Heart left ventricle (tissue), 16 donors: ENCODE data around the gene GTF2I. TPM values are rescaled to one million over a fixed set of nuclear protein-coding genes. Genes with fewer than 3 reads are reported as not detected.
"Not testable (repeated sequence)": the region's sequence is repeated elsewhere in the genome, so short reads cannot be mapped to it uniquely, and the experiment has no call there.

Experiments
- ATAC-seq, 4 donors: fragments of 200-7000 bp; cut with Tn5 transposase; one replicate each; pipeline ENCODE4 v1.9.1; 2020 to 2022; ENCODE audit warnings: moderate library complexity in 4 of 4, mild to moderate bottlenecking in 3 of 4, moderate number of reproducible peaks in 1 of 4
- DNase-seq, 5 donors: peaks; one replicate each; pipeline ENCODE4 v3.0.0-alpha.2; 2020
- H3K27ac ChIP-seq, 12 donors: fragments of 200-600 bp; sonication (generic) in 4 of 12; one replicate each; pipeline versions ENCODE4 v1.5.0 to v1.8.0; 2016 to 2022; ENCODE audit warnings: mild to moderate bottlenecking in 2 of 12
- H3K27me3 ChIP-seq, 9 donors: fragments of 200-600 bp; sonication (generic) in 2 of 9; one replicate each; pipeline versions ENCODE4 v1.5.1 to v1.8.0; 2016 to 2022; ENCODE audit warnings: mild to moderate bottlenecking in 3 of 9
- H3K36me3 ChIP-seq, 9 donors: fragments of 200-600 bp; sonication (generic) in 2 of 9; one replicate each; pipeline versions ENCODE4 v1.5.0 to v1.8.0; 2018 to 2022; ENCODE audit warnings: mild to moderate bottlenecking in 2 of 9
- H3K4me1 ChIP-seq, 12 donors: fragments of 200-600 bp; sonication (generic) in 4 of 12; one replicate each; pipeline versions ENCODE4 v1.5.0 to v1.8.0; 2016 to 2022; ENCODE audit warnings: mild to moderate bottlenecking in 3 of 12
- H3K4me3 ChIP-seq, 12 donors: fragments of 200-600 bp; sonication (generic) in 4 of 12; one replicate each; pipeline versions ENCODE4 v1.5.0 to v1.8.0; 2017 to 2022; ENCODE audit warnings: mild to moderate bottlenecking in 9 of 12, moderate library complexity in 4 of 12
- H3K9me3 ChIP-seq, 12 donors: fragments of 200-600 bp; sonication (generic) in 4 of 12; one replicate each; pipeline versions ENCODE4 v1.5.0 to v1.8.0; 2016 to 2022; ENCODE audit warnings: mild to moderate bottlenecking in 1 of 12
- POLR2A ChIP-seq, 2 donors: fragments of 450-650 bp; IDR thresholded peaks; one replicate each; pipeline ENCODE4 v1.6.1; 2017; ENCODE audit warnings: antibody characterized with exemption in 2 of 2, mild to moderate bottlenecking in 2 of 2, moderate library complexity in 2 of 2
- WGBS, 4 donors: extraction: QIAGEN DNeasy Blood & Tissue Kit in 2 of 4; methylation state at CpG; one replicate each; pipeline versions ENCODE4 v1.1.5 to v1.1.7; 2013 to 2018; 5-methylcytosine and 5-hydroxymethylcytosine counted together
- intact Hi-C, 10 donors: fragments of 100-400 bp; cut with DNase I; formaldehyde crosslinking; loops; one replicate each; pipeline versions ENCODE4 v1.11.1 to v1.14.2; 2022
- polyA plus RNA-seq, 2 donors: library from polyadenylated mRNA; stranded (reverse); fragments of 200-250 nt; gene quantifications; one replicate each; pipeline ENCODE4 v1.2.3, GENCODE V29; 2013
- total RNA-seq, 9 donors: library from RNA; depleted of rRNA in 2 of 9; stranded (reverse); fragments of >200 nt in 2 of 9; fragmentation: NEBNext Ultra II Directional in 3 of 9; extraction: Animal tissue kit (Norgen Biotek cat#: 25700) in 3 of 9; gene quantifications; one replicate each; pipeline versions ENCODE4 v1.1.0 to v1.2.4, GENCODE V29; 2016 to 2023
- TF ChIP-seq, protein P1 (sequence below), 12 donors: fragments of 200-600 bp; sonication (generic) in 4 of 12; IDR thresholded peaks; one replicate each; pipeline versions ENCODE4 v1.5.0 to v1.8.0; 2018 to 2022; ENCODE audit warnings: antibody characterized with exemption in 12 of 12, mild to moderate bottlenecking in 5 of 12
- donor health status: ischemic (EF 13 %, LVEDD 7.1; RV severe dilation, severe dysfunction).
- donor health status: healthy with polysubstance abuse.
- donor health status: DM: no; HTN: yes; CAD: no.
- donor health status: DM: no; HTN: no; CAD: no.
- donor health status: ischemic (EF 25% LVEDD 6.9; RV normal size, moderate dysfunction).
- donor health status: ischemic (EF 25% LVEDD 5.7; RV mildly dilated, moderate dysfunction).
- donor health status: healthy.
- donor health status: DM: yes; HTN: yes; CAD: no.
- donor health status: ischemic (EF 35%, LVEDD 5.7; RV mildly dilated, moderate dysfunction).
- donor health status: nonischemic (EF 11% LVEDD 7.7; RV severe dilation, severe dysfunction).
- donor health status: DM: yes; HTN: yes; CAD: no.
- donor health status: PGD.
- donor health status: ischemic (EF 29% LVEDD 5.4; RV normal size, mild dysfunction).
- donor health status: nonischemic (EF 23%, LVEDD 6.1; RV moderate dilation, normal function).

Gene GTF2I
- total and polyA plus RNA-seq, 11 donors, result 28.8 to 135 (median 113) TPM

DNA sequence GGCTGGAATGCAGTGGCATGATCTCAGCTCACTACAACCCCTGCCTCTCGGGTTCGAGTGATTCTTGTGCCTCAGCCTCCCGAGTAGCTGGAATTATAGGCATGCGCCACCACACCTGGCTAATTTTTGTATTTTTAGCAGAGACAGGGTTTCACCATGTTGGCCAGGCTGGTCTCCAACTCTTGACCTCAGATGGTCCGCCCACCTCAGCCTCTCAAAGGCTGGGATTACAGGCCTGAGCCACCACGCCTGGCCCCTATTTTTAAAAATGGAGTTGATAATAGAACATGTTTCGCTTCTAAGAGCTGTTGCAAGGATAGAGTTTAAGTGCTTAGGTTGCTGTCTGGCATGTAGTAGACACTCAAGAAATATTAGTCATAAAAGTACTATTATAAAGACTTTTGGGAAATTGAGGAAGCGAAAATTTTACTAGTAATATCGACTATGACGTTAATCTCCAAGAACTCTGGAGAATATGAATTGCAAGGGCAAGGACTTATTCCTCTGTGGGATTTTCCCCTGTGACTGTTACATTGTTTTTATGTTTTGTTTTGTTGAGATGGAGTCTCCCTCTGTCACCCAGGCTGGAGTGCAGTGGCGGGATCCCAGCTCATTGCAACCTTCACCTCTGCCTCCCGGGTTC is 7.9 kb downstream of the GTF2I start:
- Histone ChIP-seq H3K36me3 (peaks cover 0 to 32% (median 19%) of the 10 kb centered on the region in 9 donors), H3K4me1 (peaks cover 0 to 67% (median 48%) of the 10 kb centered on the region in 12 donors), H3K4me3 (no peak overlapping the region), H3K9me3 (no peaks in the 10 kb centered on the region), H3K27ac (no peak overlapping the region), H3K27me3 (no peaks in the 10 kb centered on the region)
- DNase-seq, result no peak
- intact Hi-C loops, result no loop called here
- ATAC-seq, result no peak
- no peak for TF ChIP-seq POLR2A (IDR thresholded peaks at IDR 0.05)
- TF ChIP-seq, protein P1, sequence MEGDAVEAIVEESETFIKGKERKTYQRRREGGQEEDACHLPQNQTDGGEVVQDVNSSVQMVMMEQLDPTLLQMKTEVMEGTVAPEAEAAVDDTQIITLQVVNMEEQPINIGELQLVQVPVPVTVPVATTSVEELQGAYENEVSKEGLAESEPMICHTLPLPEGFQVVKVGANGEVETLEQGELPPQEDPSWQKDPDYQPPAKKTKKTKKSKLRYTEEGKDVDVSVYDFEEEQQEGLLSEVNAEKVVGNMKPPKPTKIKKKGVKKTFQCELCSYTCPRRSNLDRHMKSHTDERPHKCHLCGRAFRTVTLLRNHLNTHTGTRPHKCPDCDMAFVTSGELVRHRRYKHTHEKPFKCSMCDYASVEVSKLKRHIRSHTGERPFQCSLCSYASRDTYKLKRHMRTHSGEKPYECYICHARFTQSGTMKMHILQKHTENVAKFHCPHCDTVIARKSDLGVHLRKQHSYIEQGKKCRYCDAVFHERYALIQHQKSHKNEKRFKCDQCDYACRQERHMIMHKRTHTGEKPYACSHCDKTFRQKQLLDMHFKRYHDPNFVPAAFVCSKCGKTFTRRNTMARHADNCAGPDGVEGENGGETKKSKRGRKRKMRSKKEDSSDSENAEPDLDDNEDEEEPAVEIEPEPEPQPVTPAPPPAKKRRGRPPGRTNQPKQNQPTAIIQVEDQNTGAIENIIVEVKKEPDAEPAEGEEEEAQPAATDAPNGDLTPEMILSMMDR (IDR thresholded peaks at IDR 0.05), result no peak
- WGBS, 4 donors, result 85 to 91% (median 89%) methylated on average over 12 of the region's 12 CpGs

DNA sequence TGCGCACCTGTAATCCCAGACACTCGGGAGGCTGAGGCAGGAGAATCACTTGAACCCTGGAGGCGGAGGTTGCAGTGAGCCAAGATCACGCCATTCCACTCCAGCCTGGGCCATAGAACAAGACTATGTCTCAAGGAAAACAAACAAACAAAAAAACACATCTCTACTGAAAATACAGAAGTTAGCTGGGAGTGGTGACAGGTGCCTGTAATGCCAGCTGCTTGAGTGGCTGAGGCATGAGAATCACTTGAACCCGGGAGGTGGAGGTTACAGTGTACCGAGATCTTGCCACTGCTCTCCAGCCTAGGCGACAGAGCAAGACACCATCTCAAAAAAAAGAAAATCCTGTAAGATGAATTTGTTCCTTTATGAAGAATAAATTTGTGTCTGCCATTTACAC is 9.5 kb downstream of the GTF2I start:
- intact Hi-C loops, H3K27ac ChIP-seq, H3K27me3 ChIP-seq, H3K4me3 ChIP-seq, H3K9me3 ChIP-seq, ATAC-seq, DNase-seq: not testable (repeated sequence)
- H3K36me3 ChIP-seq, result peaks cover 0 to 32% (median 19%) of the 10 kb centered on the region in 9 donors
- WGBS, 4 donors, result 76 to 89% (median 89%) methylated on average over 7 of the region's 7 CpGs
- peaks cover 0 to 57% (median 37%) of the 10 kb centered on the region in 12 donors for H3K4me1 ChIP-seq

DNA sequence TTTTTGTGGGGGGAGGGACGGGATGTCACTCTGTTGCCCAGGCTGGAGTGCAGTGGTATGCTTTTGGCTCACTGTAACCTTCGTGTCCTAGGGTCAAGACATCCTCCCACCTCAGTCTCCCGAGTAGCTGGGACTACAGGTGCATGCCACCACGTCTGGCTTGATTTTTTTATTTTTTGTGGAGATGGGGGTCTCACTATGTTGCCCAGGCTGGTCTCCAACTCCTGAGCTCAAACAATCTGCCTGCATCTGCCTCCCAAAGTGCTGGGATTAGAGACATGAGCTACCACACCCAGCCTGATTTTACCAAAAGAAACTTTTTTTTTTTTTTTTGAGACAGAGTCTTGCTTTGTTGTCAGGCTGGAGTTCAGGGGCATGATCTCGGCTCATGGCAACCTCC is 10.0 kb downstream of the GTF2I start:
- H3K4me1 ChIP-seq, result peaks cover 3 to 57% (median 37%) of the 10 kb centered on the region in 12 donors
- H3K27me3 ChIP-seq, H3K9me3 ChIP-seq, H3K27ac ChIP-seq, H3K4me3 ChIP-seq, intact Hi-C loops, DNase-seq, ATAC-seq: not testable (repeated sequence)
- WGBS, 4 donors, result 82 to 91% (median 87%) methylated on average over 5 of the region's 5 CpGs
- H3K36me3 ChIP-seq, result peaks cover 0 to 32% (median 19%) of the 10 kb centered on the region in 9 donors

DNA sequence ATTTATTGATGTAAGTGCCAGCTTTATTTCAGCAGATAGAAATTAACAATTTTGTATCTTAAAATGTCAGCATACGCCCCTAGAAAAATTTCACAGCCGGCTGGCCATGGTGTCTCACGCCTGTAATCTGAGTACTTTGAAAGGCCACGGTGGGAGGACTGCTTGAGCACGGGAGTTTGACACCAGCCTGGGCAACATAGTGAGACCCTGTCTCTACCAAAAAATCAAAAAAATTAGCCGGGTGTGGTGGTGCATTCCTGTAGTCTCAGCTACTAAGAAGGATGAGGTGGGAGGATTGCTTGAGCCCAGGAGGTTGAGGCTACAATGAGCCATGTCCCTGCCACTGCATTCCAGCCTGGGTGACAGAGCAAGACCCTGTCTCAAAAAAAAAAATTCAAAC is 14.1 kb downstream of the GTF2I start:
- Histone ChIP-seq H3K27me3 (no peaks in the 10 kb centered on the region), H3K4me3 (no peak overlapping the region), H3K9me3 (no peaks in the 10 kb centered on the region), H3K36me3 (peaks cover 0 to 26% (median 10%) of the 10 kb centered on the region in 9 donors), H3K27ac (no peak overlapping the region), H3K4me1 (peaks cover 5 to 40% (median 26%) of the 10 kb centered on the region in 12 donors)
- TF ChIP-seq, protein P1 (IDR thresholded peaks at IDR 0.05), result no peak
- TF ChIP-seq POLR2A (IDR thresholded peaks at IDR 0.05), result no peak
- intact Hi-C loops, result loop anchor here in 1 of 10 donors (5.0 kb wide), 1 partner anchor 41 kb away; no protein-coding TSS in a partner anchor
- 57 to 66% (median 62%) methylated on average over 6 of the region's 6 CpGs for WGBS, 4 donors
- DNase-seq, result no peak
- no peak for ATAC-seq

DNA sequence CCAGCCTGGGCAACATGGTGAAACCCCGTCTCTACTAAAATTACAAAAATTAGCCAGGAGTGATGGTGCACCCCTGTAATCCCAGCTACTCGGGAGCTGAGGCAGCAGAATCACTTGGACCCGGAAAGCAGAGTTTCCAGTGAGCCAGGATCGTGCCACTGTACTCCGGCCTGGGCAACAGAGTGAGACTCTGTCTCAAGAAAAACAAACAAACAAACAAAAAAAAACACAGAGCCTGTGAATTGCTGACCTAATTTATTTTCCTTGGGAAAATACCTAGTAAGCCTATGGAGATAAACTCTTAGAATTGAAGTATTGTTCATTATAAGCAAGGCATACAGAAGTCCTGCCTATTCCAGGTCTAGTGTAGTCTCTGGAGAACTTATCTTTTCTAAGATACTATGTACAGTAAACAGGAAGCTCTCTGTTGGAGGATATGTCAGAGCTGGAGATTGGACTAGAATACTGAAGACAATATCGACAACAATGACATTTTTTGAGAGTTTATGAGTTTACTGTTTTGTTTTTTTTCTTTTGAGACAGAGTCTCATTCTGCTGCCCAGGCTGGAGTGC is 14.9 kb downstream of the GTF2I start:
- TF ChIP-seq, protein P1 (IDR thresholded peaks at IDR 0.05), result no peak
- TF ChIP-seq POLR2A (IDR thresholded peaks at IDR 0.05), result no peak
- peaks cover 5 to 42% (median 25%) of the 10 kb centered on the region in 12 donors for H3K4me1 ChIP-seq
- intact Hi-C loops, result loop anchor here in 1 of 10 donors (5.0 kb wide), 1 partner anchor 40 kb away; no protein-coding TSS in a partner anchor

More for the DNA sequence above, 14.9 kb downstream of the GTF2I start:
- Histone ChIP-seq H3K36me3 (peaks cover 0 to 19% (median 10%) of the 10 kb centered on the region in 9 donors), H3K4me3 (no peak overlapping the region), H3K27me3 (no peaks in the 10 kb centered on the region), H3K9me3 (no peaks in the 10 kb centered on the region), H3K27ac (peak overlapping the region in 6 of 12 donors; percentile 1 to 40 (median 28))
- ATAC-seq (peak in 1 of 4 donors; percentile 53), DNase-seq (no peak)
- 46 to 64% (median 49%) methylated on average over 6 of the region's 6 CpGs for WGBS, 4 donors
